Hepatocyte (in vitro differentiated cells): Measurements from ENCODE around the gene PEA15. TPM values are rescaled to one million over a fixed set of nuclear protein-coding genes. Genes with fewer than 3 reads are reported as not detected.

Source experiments
- DNase-seq: peaks from one replicate; pipeline ENCODE4 v3.0.0-alpha.2; 2016; ENCODE audit warnings: low spot score
- H2AFZ ChIP-seq: fragments of 200-600 bp; sonication (generic); 2 replicates; pipeline ENCODE4 v1.6.0; 2016; ENCODE audit warnings: antibody characterized with exemption, mild to moderate bottlenecking
- H3K27ac ChIP-seq: fragments of 200-600 bp; sonication (generic); 2 replicates; pipeline ENCODE4 v1.5.1; 2016; ENCODE audit warnings: mild to moderate bottlenecking
- H3K27me3 ChIP-seq: fragments of 200-600 bp; sonication (generic); 2 replicates; pipeline ENCODE4 v1.6.1; 2016
- H3K36me3 ChIP-seq: fragments of 200-600 bp; sonication (generic); replicated peaks from 2 replicates; pipeline ENCODE4 v1.5.1; 2016; ENCODE audit warnings: low read depth; ENCODE audit not compliant: insufficient read depth
- H3K4me1 ChIP-seq: fragments of 200-600 bp; sonication (generic); 2 replicates; pipeline ENCODE4 v1.5.1; 2016; ENCODE audit warnings: mild to moderate bottlenecking, moderate library complexity; ENCODE audit not compliant: insufficient read depth
- H3K4me2 ChIP-seq: fragments of 200-600 bp; sonication (generic); 2 replicates; pipeline ENCODE4 v1.6.0; 2016
- H3K4me3 ChIP-seq: fragments of 200-600 bp; sonication (generic); 2 replicates; pipeline ENCODE4 v1.5.1; 2016; ENCODE audit warnings: mild to moderate bottlenecking
- H3K79me2 ChIP-seq: fragments of 200-600 bp; sonication (generic); 2 replicates; pipeline ENCODE4 v1.6.0; 2017; ENCODE audit warnings: mild to moderate bottlenecking
- H3K9me2 ChIP-seq: fragments of 200-600 bp; sonication (generic); replicated peaks from 2 replicates; pipeline ENCODE4 v1.6.0; 2017; ENCODE audit warnings: mild to moderate bottlenecking; ENCODE audit not compliant: insufficient read depth
- H3K9me3 ChIP-seq: fragments of 200-600 bp; sonication (generic); 2 replicates; pipeline ENCODE4 v1.5.1; 2016; ENCODE audit warnings: low read depth, mild to moderate bottlenecking
- H4K20me1 ChIP-seq: fragments of 200-600 bp; sonication (generic); 2 replicates; pipeline ENCODE4 v1.6.0; 2016; ENCODE audit warnings: mild to moderate bottlenecking; ENCODE audit not compliant: insufficient read depth, poor library complexity, severe bottlenecking
- EZH2 ChIP-seq: fragments of 200-600 bp; sonication (generic); IDR thresholded peaks from 2 replicates; pipeline ENCODE4 v1.6.1; 2016; ENCODE audit warnings: antibody characterized with exemption, mild to moderate bottlenecking, borderline replicate concordance
- EZH2phosphoT487 ChIP-seq: fragments of 200-600 bp; sonication (generic); IDR thresholded peaks from one replicate; pipeline ENCODE4 v1.6.1; 2018; ENCODE audit warnings: antibody characterized with exemption, mild to moderate bottlenecking, low read depth, moderate library complexity; ENCODE audit not compliant: unreplicated experiment, severe bottlenecking
- WGBS: methylation state at CpG from one replicate; pipeline ENCODE4 v1.1.6; 2016; ENCODE audit warnings: low lambda C conversion rate; ENCODE audit errors: missing lambda C conversion rate; 5-methylcytosine and 5-hydroxymethylcytosine counted together
- polyA plus RNA-seq: library from polyadenylated mRNA; unstranded; fragments of >200 nt; fragmentation: Nextera tagmentation; extraction: Ambion mirVana; gene quantifications from 2 replicates; pipeline ENCODE4 v1.2.1, GENCODE V29; 2016
- total RNA-seq: library from RNA; depleted of rRNA; stranded (reverse); fragments of >200 nt; gene quantifications from 2 replicates; pipeline ENCODE4 v1.2.3, GENCODE V29; 2014
- TF ChIP-seq, protein P1 (sequence below): fragments of 200-600 bp; sonication (generic); IDR thresholded peaks from 2 replicates; pipeline ENCODE4 v1.5.1; 2016; ENCODE audit warnings: antibody characterized with exemption, mild to moderate bottlenecking; ENCODE audit not compliant: poor library complexity

Gene PEA15
- total and polyA plus RNA-seq, 2 experiments from 2014 or later = 61.1 to 62.0 TPM

DNA sequence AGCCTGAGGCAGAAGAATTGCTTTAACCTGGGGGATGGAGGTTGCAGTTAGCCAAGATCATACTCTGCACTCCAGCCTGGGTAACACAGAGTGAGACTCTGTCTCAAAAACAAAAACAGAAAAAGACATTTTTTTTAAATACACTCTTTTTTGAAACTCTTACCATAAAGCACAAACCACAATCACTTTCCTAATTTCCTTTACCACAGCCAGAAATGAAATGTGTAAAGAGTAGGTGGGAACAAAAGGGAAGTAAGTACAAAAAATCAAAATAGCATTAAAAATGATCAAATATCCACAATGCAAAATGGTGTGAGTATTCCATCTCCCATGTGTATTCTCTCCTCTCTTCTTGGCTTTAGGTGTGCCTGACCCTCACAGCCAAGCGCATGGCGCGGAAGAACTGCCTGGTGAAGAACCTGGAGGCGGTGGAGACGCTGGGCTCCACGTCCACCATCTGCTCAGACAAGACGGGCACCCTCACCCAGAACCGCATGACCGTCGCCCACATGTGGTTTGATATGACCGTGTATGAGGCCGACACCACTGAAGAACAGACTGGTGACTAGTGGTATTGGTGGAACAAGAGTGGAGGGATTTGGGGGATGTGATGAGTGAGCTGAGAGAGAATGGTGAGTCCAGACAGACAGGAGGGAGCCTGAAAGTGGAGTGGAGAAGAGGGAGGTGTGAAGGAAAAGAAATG lies 38.9 kb upstream of the PEA15 start:
- Histone ChIP-seq H3K79me2 (no peaks in the 10 kb centered on the region), H3K4me2 (no peak overlapping the region), H4K20me1 (no peaks in the 10 kb centered on the region), H3K4me1 (no peaks in the 10 kb centered on the region), H2AFZ (no peak overlapping the region), H3K27ac (no peak overlapping the region), H3K9me3 (no peaks in the 10 kb centered on the region), H3K4me3 (no peak overlapping the region), H3K36me3 (no peaks in the 10 kb centered on the region), H3K27me3 (no peaks in the 10 kb centered on the region), H3K9me2 (no peaks in the 10 kb centered on the region)
- whole genome bisulfite sequencing = 94% methylated on average over 12 of the region's 12 CpGs
- no peak for DNase-seq
- TF ChIP-seq EZH2 = no peak
- TF ChIP-seq, protein P1, sequence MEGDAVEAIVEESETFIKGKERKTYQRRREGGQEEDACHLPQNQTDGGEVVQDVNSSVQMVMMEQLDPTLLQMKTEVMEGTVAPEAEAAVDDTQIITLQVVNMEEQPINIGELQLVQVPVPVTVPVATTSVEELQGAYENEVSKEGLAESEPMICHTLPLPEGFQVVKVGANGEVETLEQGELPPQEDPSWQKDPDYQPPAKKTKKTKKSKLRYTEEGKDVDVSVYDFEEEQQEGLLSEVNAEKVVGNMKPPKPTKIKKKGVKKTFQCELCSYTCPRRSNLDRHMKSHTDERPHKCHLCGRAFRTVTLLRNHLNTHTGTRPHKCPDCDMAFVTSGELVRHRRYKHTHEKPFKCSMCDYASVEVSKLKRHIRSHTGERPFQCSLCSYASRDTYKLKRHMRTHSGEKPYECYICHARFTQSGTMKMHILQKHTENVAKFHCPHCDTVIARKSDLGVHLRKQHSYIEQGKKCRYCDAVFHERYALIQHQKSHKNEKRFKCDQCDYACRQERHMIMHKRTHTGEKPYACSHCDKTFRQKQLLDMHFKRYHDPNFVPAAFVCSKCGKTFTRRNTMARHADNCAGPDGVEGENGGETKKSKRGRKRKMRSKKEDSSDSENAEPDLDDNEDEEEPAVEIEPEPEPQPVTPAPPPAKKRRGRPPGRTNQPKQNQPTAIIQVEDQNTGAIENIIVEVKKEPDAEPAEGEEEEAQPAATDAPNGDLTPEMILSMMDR = no peak
- no peak for TF ChIP-seq EZH2phosphoT487

DNA sequence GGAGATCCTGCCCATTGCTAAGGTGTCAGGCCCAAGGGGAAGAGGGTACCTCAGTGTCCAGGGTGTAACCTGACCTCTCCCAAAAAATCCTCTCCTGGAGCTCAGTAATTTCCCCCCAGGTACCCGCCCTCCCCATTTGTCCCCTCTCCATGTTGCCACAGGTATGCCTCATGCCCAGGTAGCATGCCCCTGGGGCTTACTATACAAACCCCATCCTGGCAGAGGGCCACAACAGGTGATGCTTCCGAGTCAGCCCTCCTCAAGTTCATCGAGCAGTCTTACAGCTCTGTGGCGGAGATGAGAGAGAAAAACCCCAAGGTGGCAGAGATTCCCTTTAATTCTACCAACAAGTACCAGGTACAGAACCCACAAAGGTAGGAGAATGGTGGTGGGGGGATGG lies 38.1 kb upstream of the PEA15 start:
- Histone ChIP-seq H3K27ac (no peak overlapping the region), H3K79me2 (no peaks in the 10 kb centered on the region), H3K36me3 (no peaks in the 10 kb centered on the region), H2AFZ (no peak overlapping the region), H3K27me3 (no peaks in the 10 kb centered on the region), H3K4me2 (no peak overlapping the region), H3K4me1 (no peaks in the 10 kb centered on the region), H3K9me2 (no peaks in the 10 kb centered on the region), H4K20me1 (no peaks in the 10 kb centered on the region), H3K9me3 (no peaks in the 10 kb centered on the region), H3K4me3 (no peak overlapping the region)
- TF ChIP-seq, protein P1 = no peak
- TF ChIP-seq EZH2 (no peak), EZH2phosphoT487 (no peak)
- WGBS = 88% methylated on average over 3 of the region's 4 CpGs
- no peak for DNase-seq

DNA sequence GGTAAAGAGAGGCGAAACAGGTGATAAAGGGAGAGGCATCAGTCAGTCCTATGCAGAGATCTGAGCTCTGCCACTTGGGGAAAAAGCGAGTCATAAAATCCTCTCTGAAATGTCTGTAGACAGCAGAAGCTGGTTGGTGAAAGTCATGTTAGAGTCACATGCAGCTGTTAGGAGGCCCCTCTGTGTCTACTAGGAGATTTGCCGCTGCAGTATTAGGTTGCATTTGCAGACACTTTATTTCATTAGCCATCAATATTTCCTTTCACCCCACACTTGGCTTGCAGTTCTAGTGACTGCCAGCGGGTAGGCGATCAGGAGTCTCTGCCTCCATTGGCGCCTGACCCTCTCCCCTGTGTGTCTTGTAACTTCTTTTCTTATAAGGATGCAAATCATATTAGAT lies 37.6 kb upstream of the PEA15 start:
- Histone ChIP-seq H3K9me2 (no peaks in the 10 kb centered on the region), H3K79me2 (no peaks in the 10 kb centered on the region), H3K27ac (no peak overlapping the region), H3K4me2 (no peak overlapping the region), H3K4me3 (no peak overlapping the region), H3K9me3 (no peaks in the 10 kb centered on the region), H3K36me3 (no peaks in the 10 kb centered on the region), H2AFZ (no peak overlapping the region), H3K4me1 (no peaks in the 10 kb centered on the region), H4K20me1 (no peaks in the 10 kb centered on the region), H3K27me3 (no peaks in the 10 kb centered on the region)
- 91% methylated on average over 6 of the region's 6 CpGs for WGBS
- TF ChIP-seq EZH2phosphoT487 = no peak
- TF ChIP-seq, protein P1 = no peak
- no peak for TF ChIP-seq EZH2
- DNase-seq = no peak

DNA sequence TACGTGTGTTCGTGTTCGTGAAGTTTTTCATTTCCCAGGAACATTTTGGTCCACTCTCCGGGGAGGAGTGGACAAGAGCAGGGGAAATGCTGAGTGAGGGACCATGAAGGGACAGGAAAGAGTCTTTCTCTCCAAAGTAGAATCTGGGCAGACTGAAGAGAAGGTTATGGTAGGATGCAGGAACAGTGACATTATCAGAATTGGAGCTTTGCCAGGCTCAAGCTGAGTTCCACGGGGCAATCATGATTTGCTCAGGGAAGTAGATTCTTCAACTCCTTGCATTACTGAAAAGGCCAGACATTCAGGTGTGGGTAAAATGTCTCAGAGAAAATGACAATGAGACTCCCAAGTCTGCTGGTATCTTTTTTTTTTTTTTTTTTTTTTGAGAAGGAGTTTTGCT lies 37.2 kb upstream of the PEA15 start:
- 84% methylated on average over 5 of the region's 5 CpGs for WGBS
- DNase-seq = no peak
- no peaks in the 10 kb centered on the region for H3K79me2 ChIP-seq
- TF ChIP-seq EZH2 (no peak), EZH2phosphoT487 (no peak)
- TF ChIP-seq, protein P1 = no peak
- H3K4me3 ChIP-seq = no peak overlapping the region
- no peak overlapping the region for H3K27ac ChIP-seq
- H3K4me2 ChIP-seq = no peak overlapping the region
- H3K9me3 ChIP-seq = no peaks in the 10 kb centered on the region
- no peaks in the 10 kb centered on the region for H4K20me1 ChIP-seq
- H3K9me2 ChIP-seq = no peaks in the 10 kb centered on the region
- H3K4me1 ChIP-seq = no peaks in the 10 kb centered on the region
- no peaks in the 10 kb centered on the region for H3K27me3 ChIP-seq
- H2AFZ ChIP-seq = no peak overlapping the region
- H3K36me3 ChIP-seq = no peaks in the 10 kb centered on the region
